Right lobe of liver (tissue), 6 donors: ENCODE data around the gene B4GALT3. TPM values are rescaled to one million over a fixed set of nuclear protein-coding genes. Genes with fewer than 3 reads are reported as not detected.

Experiments used
- ATAC-seq, 4 donors: fragments of 200-7000 bp; cut with Tn5 transposase; one replicate each; pipeline ENCODE4 v1.9.1; 2020; ENCODE audit warnings: mild to moderate bottlenecking in 4 of 4, moderate library complexity in 4 of 4
- DNase-seq, 3 donors: peaks; one replicate each; pipeline ENCODE4 v3.0.0-alpha.2; 2020
- H3K27ac ChIP-seq, 3 donors: fragments of 200-600 bp; one replicate each; pipeline ENCODE4 v1.8.0; 2022
- H3K27me3 ChIP-seq, 2 donors: fragments of 200-600 bp; one replicate each; pipeline ENCODE4 v1.8.0; 2022
- H3K36me3 ChIP-seq, 4 donors: fragments of 200-600 bp; sonication (generic) in 1 of 4; one replicate each; pipeline versions ENCODE4 v1.5.1 to v1.8.0; 2017 to 2022; ENCODE audit warnings: control low read depth in 1 of 4
- H3K4me1 ChIP-seq, 4 donors: fragments of 200-600 bp; sonication (generic) in 1 of 4; one replicate each; pipeline versions ENCODE4 v1.5.1 to v1.8.0; 2017 to 2022; ENCODE audit warnings: control low read depth in 1 of 4
- H3K4me3 ChIP-seq, 3 donors: fragments of 200-600 bp; one replicate each; pipeline ENCODE4 v1.8.0; 2022
- H3K9me3 ChIP-seq, 4 donors: fragments of 200-600 bp; sonication (generic) in 1 of 4; one replicate each; pipeline versions ENCODE4 v1.5.1 to v1.8.0; 2017 to 2022; ENCODE audit warnings: control low read depth in 1 of 4
- CTCF ChIP-seq, 4 donors: fragments of 200-600 bp in 3 of 4; fragments of 450-650 bp in 1 of 4; IDR thresholded peaks; one replicate each; pipeline versions ENCODE4 v1.5.1 to v1.8.0; 2016 to 2022; ENCODE audit warnings: antibody characterized with exemption in 4 of 4, mild to moderate bottlenecking in 2 of 4
- POLR2A ChIP-seq: fragments of 450-650 bp; IDR thresholded peaks from one replicate; pipeline ENCODE4 v1.6.1; 2017; ENCODE audit warnings: antibody characterized with exemption, mild to moderate bottlenecking
- WGBS: methylation state at CpG from one replicate; pipeline ENCODE4 v1.1.6; 2018; ENCODE audit warnings: low coverage, low lambda C conversion rate; ENCODE audit not compliant: insufficient coverage; ENCODE audit errors: missing lambda C conversion rate; 5-methylcytosine and 5-hydroxymethylcytosine counted together
- intact Hi-C, 2 donors: fragments of 100-400 bp; cut with DNase I; formaldehyde crosslinking; loops; one replicate each; pipeline versions ENCODE4 v1.11.2 to v1.14.1; 2022
- total RNA-seq, 6 experiments: library from RNA; depleted of rRNA in 2 of 6; stranded (reverse); fragments of >200 nt in 2 of 6; fragmentation: NEBNext Ultra II Directional in 3 of 6; extraction: Animal tissue kit (Norgen Biotek cat#: 25700) in 3 of 6; gene quantifications; one replicate each; pipeline versions ENCODE4 v1.1.0 to v1.2.4, GENCODE V29; 2016 to 2023
- donor health status: DM: no; HTN: yes; CAD: no.
- donor health status: DM: no; HTN: no; CAD: no.
- donor health status: DM: no; HTN: no; CAD: no.
- donor health status: DM: no; HTN: yes; CAD: no.
- donor health status: DM: no; HTN: yes; CAD: no.

The B4GALT3 gene
- total RNA-seq, 6 experiments from 2014 or later = 10.9 to 21.1 (median 13.1) TPM

DNA sequence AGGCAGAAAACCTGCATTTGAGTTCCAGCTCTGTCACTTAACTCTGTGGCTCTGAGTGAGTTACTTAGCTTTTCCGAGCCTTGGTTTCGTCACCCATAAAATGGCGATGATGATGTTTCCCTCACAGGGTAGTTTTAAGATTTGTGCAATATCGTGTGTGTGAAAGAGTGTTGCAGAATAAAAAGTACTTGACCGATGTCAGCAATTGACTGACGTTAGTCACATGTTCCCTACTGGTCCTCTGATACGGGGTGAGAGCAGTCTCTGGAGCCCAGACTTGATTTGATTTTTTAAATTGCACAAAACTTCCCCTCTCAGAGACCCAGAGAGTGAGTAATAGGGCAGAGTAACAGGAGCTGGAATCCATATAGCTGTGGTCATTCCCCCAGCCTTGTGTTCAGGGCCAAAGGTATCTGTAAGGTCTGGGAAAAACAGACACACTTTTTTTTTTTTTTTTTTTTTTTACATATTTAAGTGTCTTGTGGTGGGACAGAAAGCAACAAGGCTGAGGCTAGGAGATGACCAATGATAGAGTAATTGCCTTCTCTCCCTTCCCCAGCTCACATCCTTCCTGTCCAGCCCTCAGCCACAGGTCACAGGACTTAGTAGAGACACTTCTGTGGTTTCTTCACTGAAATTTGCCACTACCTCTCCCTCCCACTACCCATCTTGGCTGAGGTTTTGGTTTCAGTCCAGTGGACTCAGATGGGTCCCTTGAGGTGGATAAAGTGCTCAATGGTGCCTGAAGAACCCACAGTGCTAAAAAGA, 39.8 kb upstream of the B4GALT3 start:
- peak overlapping the region in 2 of 3 donors; percentile 3 to 31 for H3K4me3 ChIP-seq
- WGBS = 3% methylated on average over 4 of the region's 7 CpGs

GRCh38 chr1:161215076-161215475, 37.8 kb upstream of the B4GALT3 start, which contains the start of gene FCER1G:
Gene FCER1G, plus strand, starts transcription at chr1:161215295. Its CDS starts 27 bp downstream, at chr1:161215322.
- H3K27ac ChIP-seq = peak within 1 kb of the TSS; percentile 30 to 79 (median 63)

More for the DNA sequence above, 39.8 kb upstream of the B4GALT3 start:
- intact Hi-C loops = no loop called here
- no peaks in the 10 kb centered on the region for H3K27me3 ChIP-seq
- peaks cover 0 to 51% (median 8%) of the 10 kb centered on the region in 4 donors for H3K4me1 ChIP-seq
- no peaks in the 10 kb centered on the region for H3K9me3 ChIP-seq
- ATAC-seq (peak; percentile 43 to 66 (median 60)), DNase-seq (no peak)
- peak overlapping the region; percentile 66 to 93 (median 90) for H3K27ac ChIP-seq
- TF ChIP-seq POLR2A (peak; percentile 76), CTCF (IDR thresholded peaks at IDR 0.05) (no peak)
- peaks cover 0 to 26% (median 13%) of the 10 kb centered on the region in 4 donors for H3K36me3 ChIP-seq

DNA sequence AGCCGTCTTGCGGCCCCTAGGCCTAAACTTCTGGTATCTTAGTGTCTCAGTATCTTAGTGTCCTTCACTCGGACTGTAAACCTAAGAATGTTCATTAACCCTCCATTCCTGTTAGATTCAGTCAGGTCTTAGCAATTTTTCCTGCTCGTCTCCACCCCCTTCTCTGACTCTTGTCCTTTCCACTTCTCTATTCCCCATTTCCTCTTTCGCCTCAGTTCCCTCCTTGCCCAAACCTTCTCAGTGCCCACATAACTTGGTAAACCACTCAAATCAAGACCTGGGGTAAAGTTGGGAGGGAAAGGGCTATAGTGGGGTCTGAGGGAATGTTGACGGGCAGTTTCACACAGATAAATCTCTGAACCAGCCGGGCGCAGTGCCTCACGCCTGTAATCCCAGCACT, 37.1 kb upstream of the B4GALT3 start:
- intact Hi-C loops = no loop called here
- H3K27ac ChIP-seq = peak overlapping the region in 1 of 3 donors; percentile 63
- ATAC-seq (no peak), DNase-seq (no peak)
- H3K27me3 ChIP-seq = no peaks in the 10 kb centered on the region
- no peaks in the 10 kb centered on the region for H3K9me3 ChIP-seq
- peaks cover 0 to 44% (median 3%) of the 10 kb centered on the region in 4 donors for H3K4me1 ChIP-seq
- H3K4me3 ChIP-seq = no peak overlapping the region
- peaks cover 0 to 49% (median 24%) of the 10 kb centered on the region in 4 donors for H3K36me3 ChIP-seq
- 78% methylated on average over 7 of the region's 9 CpGs for WGBS
- no peak for TF ChIP-seq POLR2A

More at GRCh38 chr1:161215076-161215475, 37.8 kb upstream of the B4GALT3 start, which contains the start of gene FCER1G:
- ATAC-seq (peak; percentile 5 to 57 (median 26)), DNase-seq (peak in 2 of 3 donors; percentile 67 to 76)
- Histone ChIP-seq H3K27me3 (no peaks in the 10 kb centered on the region), H3K4me3 (peak within 1 kb of the TSS; percentile 14 to 38 (median 21)), H3K36me3 (peaks cover 0 to 45% (median 23%) of the 10 kb centered on the region in 4 donors), H3K9me3 (no peaks in the 10 kb centered on the region), H3K4me1 (peaks cover 0 to 42% (median 5%) of the 10 kb centered on the region in 4 donors)
- TF ChIP-seq CTCF (IDR thresholded peaks at IDR 0.05) = no peak
- peak; percentile 66 for TF ChIP-seq POLR2A
- WGBS = 54% methylated on average over 6 of the region's 10 CpGs
- intact Hi-C loops = no loop called here

DNA sequence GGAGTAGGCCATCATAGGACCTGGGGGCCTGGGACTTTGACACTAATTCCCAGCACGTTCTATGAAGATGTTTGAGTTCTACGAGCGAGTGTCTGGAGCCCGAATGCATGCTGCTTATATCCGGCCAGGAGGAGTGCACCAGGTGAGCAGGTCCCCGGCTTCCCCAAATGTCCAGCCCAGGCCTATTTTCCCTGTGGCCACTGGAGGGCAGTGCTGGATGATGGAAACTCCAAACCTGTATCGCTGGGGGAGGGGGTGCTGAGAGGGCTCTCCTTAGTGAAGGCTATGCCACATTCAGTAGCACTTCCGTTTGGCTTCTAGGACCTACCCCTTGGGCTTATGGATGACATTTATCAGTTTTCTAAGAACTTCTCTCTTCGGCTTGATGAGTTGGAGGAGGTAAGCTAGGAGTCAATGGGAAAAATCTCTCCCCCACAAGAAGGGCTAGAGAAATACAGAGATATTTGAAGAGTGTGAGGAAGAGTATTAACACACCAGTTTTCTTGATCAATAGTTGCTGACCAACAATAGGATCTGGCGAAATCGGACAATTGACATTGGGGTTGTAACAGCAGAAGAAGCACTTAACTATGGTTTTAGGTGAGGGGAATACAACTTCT, 32.6 kb upstream of the B4GALT3 start:
- TF ChIP-seq POLR2A (no peak), CTCF (IDR thresholded peaks at IDR 0.05) (peak; percentile 89 to 97 (median 96))
- Histone ChIP-seq H3K27me3 (no peaks in the 10 kb centered on the region), H3K4me1 (peaks cover 0 to 9% (median 0%) of the 10 kb centered on the region in 4 donors), H3K36me3 (peaks cover 0 to 88% (median 36%) of the 10 kb centered on the region in 4 donors), H3K4me3 (no peak overlapping the region), H3K9me3 (no peaks in the 10 kb centered on the region), H3K27ac (no peak overlapping the region)
- WGBS = 10% methylated on average over 10 of the region's 11 CpGs
- DNase-seq (peak; percentile 84 to 88 (median 84)), ATAC-seq (peak; percentile 96 to 98 (median 96))
- intact Hi-C loops = no loop called here
